ENCODE measurements around the gene LHPP.
A peak's percentile ranks its signal among the peaks of the same experiment; 100 is the strongest.

LHPP gene

GRCh38 chr10:124473070-124473469 lies 11.4 kb downstream of the LHPP start:
- DNase-seq, result no peak

- DNase-seq, result no peak
These were observed 13.0 kb downstream of the LHPP start for GRCh38 chr10:124474514-124475070.

- DNase-seq, result no peak
These were observed 14.6 kb downstream of the LHPP start for GRCh38 chr10:124476043-124476725.

GRCh38 chr10:124477614-124478363 lies 16.2 kb downstream of the LHPP start:
- no peak for DNase-seq

- no peak for DNase-seq
These were observed 16.9 kb downstream of the LHPP start for GRCh38 chr10:124478515-124478914.

- no peak for DNase-seq
These were observed 19.2 kb downstream of the LHPP start for GRCh38 chr10:124480860-124481259.

- no peak for DNase-seq
These were observed 20.1 kb downstream of the LHPP start for GRCh38 chr10:124481717-124482116.

- DNase-seq, result no peak
These were observed 20.7 kb downstream of the LHPP start for GRCh38 chr10:124482236-124482800.

GRCh38 chr10:124482876-124483275 lies 21.3 kb downstream of the LHPP start:
- no peak for DNase-seq

- DNase-seq, result no peak
These were observed 22.4 kb downstream of the LHPP start for GRCh38 chr10:124484031-124484430.

- DNase-seq, result no peak
These were observed 23.0 kb downstream of the LHPP start for GRCh38 chr10:124484661-124485060.

GRCh38 chr10:124486635-124487034 lies 25.0 kb downstream of the LHPP start:
- DNase-seq, result no peak

- DNase-seq, result no peak
These were observed 29.5 kb downstream of the LHPP start for GRCh38 chr10:124491105-124491504.

GRCh38 chr10:124492266-124492665 lies 30.6 kb downstream of the LHPP start:
- no peak for DNase-seq

GRCh38 chr10:124493214-124493882 lies 31.7 kb downstream of the LHPP start:
- DNase-seq, result peak; percentile 26

- DNase-seq, result no peak
These were observed 32.6 kb downstream of the LHPP start for GRCh38 chr10:124494046-124494807.

- DNase-seq, result no peak
These were observed 33.5 kb downstream of the LHPP start for GRCh38 chr10:124495162-124495561.

- DNase-seq, result no peak
These were observed 34.1 kb downstream of the LHPP start for GRCh38 chr10:124495725-124496124.

GRCh38 chr10:124496150-124496549 lies 34.5 kb downstream of the LHPP start:
- DNase-seq, result no peak

- no peak for DNase-seq
These were observed 35.0 kb downstream of the LHPP start for GRCh38 chr10:124496620-124497019.

GRCh38 chr10:124497196-124497881 lies 35.7 kb downstream of the LHPP start:
- DNase-seq, result no peak

GRCh38 chr10:124498056-124498455 lies 36.4 kb downstream of the LHPP start:
- no peak for DNase-seq
